Anterior cingulate cortex (tissue), 58 donors: ENCODE results near the gene LTK.

Experiments used
- DNase-seq, 58 donors: peaks; one replicate each; lab custom pipeline; 2025; lab: John Stamatoyannopoulos, UW

LTK gene

DNA sequence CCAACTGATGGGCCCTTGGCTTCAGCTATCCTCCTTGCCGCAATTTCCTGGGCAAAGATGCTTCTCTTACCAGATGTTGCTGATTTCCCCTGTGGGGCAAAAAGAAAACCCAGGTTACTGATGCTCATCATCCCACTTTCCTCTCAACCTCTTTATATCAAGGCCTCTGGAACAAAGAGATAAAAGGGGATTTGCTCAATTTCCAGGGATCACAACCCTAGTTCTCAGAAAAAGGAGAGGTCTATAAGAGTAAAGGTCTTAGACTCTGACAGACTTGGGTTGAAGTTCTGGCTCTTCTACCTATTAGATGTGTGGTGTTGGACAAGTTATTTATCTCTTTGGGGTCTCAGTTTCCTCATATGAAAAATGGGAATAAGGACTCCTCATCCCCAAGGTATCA is 21.9 kb upstream of the LTK start:
- no peak for DNase-seq

DNA sequence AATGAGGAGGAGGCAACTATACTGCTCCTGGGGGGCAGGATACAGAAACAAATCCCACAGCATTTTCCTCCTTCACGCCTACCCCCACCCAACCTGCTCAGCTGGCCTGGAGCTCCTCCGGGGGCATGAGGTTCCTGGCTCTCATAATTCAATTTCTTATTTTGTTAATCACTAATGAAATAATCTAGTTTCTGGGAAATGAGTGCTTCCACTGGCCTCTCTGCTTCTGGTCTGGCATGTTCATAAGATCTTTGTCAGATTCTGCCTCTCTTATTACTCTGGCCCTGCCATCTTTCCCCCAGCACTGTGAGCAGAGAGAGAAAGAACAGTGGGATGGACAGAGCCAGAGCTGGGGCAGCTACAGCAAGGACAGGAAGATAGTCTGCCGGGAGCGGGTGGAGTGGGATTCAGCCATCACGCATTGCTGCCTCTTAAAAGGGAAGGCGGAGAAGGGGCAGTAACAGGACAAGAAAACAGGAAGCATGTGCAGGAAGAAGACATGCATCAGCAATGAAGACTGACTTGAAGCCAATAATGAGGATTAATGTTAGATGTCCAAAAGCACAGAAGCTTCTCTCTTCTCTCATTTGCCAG is 16.8 kb upstream of the LTK start:
- DNase-seq: no peak

DNA sequence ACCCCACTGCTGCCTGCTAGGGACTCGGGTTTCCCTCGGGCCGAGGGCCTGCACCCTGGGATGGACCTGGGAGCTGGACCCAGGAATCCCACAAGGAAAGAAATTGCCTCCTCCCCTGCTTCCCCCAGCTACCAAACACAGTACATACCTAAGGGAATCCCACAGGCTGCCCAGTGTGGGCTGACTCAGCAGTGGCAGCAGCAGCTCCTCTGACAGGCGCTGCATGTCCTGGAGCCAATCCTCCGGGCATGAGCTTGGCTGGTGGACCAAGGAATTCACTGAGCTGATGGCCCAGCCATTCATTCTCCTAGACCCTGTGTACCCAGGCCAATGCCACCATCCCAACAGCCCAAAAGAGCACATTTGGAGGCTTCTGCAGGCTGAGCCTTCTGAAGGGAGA is 9.5 kb upstream of the LTK start:
- no peak for DNase-seq

DNA sequence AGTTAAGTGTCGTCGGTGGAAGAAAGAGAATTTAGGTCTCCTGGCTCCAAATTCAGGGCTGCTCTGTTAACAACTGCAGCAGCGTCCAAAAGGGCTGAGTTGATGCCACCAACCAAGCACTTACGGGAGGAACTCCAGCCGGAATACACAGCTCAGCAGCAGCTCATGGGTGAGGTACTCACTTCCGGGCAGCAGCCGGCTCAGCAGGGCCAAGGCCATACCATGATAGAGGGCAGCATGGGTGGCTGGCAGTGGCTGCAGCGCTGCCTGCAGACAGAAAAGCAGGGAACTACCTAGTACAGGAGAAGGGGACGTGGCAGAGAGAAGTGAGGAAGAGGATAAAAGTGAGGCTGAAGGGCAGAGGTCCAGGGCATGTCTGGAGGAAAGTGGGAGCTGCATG is 8.0 kb upstream of the LTK start:
- no peak for DNase-seq

DNA sequence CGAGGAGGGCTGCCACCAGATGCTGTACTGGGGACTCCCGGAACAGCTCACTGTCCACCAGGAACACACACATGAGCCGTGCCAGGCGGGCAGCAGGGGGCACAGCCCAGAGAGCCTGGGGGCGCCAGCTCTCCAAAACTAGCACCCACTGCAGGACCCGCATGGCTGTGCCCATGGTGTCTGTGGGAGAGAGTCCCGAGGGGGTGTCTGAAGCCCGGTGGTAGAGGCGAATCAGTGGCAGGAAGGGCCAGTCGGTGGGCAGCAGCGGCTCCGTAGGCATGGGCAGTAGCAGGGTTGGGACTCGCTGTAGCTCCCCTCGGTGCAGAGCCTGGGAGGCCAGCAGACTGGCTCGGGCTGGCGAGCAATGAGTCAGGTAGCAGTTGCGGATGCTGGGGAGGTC is 7.0 kb upstream of the LTK start:
- DNase-seq: no peak

DNA sequence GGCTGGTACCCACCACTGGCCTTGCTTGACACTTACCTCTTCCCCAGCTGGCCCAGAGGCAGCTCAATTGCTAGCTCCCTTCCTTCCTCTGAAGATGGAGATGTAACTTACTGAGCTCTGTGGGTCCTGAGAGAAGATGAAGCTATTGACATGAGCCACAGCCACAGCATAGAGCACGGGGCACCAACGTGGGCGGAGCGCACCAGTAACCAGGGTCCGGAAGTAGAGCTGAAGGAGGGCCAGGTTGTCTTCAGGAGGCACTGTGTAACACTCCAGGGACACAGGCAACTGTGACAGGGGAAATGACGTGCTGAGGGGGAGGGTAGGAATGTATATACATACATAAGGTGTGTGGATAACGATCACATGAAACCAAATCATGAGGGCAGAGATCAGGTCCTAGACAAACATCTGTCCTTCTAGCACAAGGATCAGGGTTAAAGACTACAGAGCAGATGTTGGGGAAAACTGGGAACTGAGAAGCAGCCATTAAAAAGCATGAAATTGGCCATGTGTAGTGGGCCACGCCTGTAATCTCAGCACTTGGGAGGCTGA is 4.3 kb upstream of the LTK start:
- DNase-seq: no peak

DNA sequence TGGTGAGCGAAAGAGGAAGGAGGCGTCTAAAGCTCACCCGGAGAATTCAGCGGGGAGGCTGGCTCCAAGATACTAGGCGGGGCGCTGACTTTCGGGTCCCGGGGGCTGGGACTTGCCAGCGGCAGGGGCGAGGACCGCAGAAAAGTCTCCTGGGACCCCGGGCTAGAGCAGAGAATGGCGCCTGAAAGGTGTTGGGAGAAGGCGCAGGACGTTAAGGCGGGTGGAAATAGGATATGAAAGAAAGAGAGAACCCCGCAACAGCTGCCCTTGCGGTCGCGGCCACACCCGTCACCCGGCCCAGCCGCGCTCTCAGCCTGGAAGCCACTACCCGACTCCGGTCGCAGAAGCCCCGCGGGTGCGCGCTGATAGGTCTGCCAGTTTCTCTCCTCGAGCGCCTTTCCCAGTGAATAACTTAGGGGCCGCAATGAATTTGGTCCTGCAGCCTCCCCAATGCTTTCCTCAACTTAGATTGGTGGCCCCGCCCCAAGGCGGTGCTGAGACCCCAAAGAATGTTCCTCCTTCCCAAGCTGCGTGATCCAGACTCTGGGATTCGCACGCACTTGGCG is 604 bp downstream of the LTK start:
- no peak for DNase-seq

DNA sequence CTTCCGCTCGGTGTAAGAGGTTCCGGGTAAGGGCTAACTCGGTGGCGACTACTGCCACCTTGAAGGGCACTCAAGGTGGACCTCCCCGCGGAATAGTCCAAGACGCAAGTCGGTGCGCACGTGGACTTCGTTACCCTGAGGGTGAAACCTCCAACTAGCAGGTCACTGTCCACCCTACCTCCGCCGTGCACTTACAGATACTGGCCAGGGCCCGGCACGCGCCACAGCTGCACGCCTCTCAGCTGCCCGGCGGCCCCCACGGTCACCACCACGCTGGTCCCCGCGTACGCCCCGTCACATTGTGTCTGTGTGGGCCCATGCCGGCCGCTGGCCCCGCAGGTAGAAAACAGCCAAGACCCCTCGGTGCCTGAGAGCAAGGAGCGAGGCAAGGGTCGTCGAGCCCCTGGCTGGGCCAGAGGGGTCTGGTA is 1.1 kb downstream of the LTK start:
- DNase-seq: no peak

DNA sequence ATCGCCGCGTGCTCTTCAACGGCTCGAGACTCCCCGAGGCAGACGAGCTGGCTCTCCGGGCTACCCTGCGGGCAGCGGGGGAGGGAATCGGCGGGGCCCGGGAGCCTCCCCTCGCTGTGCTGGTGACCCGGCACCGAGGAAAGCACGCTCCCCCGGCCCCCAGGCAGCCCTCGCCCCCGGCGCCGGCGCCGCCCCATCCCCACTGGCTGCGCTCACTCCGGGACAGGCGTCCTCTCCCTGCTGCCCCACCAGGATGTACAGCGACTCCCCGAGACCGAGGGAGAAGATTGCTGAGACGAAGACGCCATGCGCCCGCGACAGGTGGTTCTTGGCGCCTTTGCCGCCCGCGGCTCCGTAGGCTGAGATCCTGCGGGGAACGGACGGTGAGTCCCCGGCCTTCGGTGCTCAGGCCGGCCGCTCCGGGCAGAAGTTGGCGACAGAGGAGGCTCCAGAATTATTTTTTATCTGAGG is 1.7 kb downstream of the LTK start:
- DNase-seq: no peak

DNA sequence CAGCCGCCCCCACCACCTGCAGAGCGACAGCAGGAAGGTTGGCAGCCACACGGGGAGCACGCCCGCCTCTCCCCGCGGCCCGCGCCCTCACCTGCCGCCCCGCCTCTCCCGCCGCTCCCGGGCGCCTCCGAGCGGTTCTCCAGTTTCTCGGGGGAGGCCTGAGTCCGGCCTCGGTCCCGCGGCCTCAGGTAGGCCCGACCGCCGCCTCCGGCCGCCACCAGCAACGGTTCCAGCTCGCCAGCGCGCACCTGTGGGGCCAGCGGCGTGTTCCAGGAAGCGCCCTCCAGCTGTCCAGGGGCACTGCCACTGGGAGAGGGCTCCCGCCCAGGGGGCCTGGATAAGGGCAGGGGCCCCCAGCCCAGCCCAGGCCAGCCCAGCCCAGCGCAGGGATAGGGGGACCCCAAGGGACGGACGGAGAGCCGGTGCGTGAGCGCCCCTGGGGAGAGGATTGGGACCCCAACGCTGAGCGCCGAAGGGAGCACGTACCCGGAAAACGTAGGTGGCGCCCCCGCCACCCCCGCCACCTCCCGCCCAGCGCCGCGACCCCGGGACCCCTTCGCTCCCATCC is 2.2 kb downstream of the LTK start:
- DNase-seq: no peak

DNA sequence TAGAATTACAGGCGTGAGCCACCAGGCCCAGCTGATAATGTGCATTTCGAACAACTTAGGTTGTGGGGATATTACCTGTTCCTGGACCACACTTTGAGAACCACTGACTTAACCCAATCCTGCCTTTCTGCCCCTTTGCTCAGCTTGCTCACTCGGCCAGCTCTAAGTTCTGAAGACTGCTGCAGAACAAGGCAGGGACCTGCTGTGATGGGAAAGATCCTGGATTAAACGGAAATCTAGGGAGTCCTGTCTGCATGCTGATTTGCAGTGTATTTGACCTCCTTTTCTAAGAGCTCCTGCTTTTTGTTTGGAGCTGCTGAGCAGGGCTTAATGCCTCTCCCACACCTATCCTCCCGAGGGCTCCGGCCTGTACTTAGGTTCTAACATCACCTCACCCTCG is 2.9 kb downstream of the LTK start:
- DNase-seq: no peak

DNA sequence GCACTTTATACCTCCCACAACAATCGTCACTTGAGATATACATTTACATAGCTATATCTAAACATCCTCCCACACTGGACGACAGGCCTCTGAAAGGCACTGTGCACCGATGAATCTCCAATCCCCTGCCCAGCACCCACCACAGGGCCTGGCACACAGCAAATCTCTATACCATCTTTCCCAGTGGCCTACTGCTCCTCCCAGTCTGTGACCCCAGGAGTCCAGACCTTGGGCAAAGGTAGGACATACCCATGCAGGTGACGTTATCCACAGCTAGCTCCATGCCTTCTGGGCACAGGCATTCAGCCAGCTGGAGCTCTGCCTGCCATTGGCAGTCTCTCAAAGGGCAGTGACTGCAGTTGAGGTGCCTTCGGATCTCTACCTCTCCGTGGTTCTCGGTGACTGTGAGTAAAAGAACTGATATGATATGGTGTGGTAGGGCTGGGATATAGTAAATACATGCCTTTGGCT is 5.8 kb downstream of the LTK start:
- DNase-seq: peak in 7 of 58 donors; percentile 2 to 47 (median 32)

DNA sequence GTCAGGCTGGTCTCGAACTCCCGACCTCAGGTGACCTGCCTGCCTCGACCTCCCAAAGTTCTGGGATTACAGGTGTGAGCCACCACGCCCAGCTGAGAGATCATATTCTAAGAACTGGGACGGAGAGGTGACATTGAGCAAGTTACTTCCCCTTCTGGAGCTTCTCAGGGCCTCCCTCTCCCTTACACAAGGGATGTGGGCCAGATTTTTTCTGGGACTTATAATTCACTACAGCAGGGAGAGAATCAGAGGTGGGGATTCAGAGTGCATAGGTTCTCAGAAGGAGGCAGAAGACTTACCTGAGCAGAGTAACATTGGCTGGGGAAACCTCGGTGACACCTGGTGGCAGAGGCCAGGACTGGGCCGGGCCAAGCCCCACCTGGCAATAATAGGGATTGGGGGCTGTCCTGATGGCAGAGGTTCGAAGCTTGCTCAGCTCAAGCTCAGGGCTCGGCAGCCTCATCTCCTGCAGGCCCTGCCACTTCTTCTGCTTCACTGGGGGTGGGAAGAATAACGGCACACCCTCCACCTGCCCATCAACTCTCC is 6.8 kb downstream of the LTK start:
- DNase-seq: no peak

DNA sequence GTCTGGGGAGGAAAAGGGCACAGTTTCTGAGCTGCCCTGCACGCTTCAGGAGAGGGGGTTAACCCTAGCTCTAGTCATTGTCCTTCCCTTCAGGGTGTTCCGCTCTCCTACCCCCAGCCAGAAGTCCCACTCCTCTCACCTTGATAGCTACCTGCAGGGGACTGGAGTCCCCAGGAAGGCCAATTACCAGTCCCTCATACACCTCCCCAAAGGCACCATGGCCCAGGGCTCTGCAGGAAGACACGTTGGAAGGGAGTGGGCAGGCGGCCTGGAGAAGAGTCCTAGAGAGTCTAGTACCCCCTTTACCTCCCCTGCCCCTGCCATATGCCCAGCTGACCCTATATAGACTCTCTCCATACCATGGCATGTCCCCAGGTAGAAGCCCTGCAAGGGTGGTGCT is 7.9 kb downstream of the LTK start:
- DNase-seq: no peak

DNA sequence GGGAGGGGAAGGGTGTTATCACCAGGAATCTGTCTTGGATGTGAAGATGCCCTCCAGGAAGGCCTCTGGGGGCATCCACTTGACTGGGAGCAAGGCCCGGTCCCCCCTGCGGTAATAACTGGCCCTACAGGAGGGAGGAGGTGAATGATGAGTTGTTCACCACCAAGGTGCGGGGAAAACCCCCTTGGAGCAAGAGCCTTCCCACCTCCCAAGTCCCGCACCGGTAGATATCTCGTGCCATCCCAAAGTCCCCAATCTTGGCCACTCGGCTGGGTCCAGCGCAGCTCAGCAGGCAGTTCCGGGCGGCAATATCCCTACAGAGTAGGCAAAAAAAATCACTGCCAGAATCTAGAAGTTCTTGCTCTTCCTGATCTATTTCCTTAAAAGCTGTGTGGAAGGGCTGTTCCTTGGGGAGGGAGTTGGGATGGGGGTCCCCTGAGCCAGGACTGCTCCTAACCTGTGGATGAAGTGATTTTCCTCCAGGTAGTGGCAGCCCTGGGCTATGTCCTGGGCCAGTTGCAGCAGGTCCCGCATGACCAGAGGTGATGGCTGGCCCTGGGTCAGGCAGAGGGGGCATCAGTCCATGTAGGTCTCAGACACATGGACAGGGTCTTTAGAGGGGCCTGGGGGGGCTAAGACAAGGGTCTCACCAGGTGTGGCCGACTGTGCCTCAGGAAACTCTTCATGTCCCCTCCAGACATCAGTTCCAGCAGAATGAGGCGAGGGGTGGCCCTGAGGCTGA is 8.7 kb downstream of the LTK start:
- no peak for DNase-seq

DNA sequence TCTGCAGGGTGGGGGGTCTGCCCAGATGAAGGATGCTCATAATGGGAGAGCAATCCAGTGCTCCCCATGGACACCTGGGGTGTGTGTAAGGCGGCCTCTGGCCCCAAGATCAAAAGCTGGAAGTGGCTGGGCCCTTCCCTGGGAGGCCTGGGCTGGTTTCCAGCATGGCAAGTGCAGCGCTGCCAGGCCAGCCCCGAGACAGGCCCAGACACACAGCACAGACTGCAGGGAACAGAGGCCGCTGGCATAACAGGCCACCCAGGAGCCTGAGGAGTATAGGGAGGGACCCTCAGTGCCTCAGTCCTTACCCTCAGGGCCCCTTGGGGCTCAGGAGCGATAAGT is 10.0 kb downstream of the LTK start:
- peak in 5 of 58 donors; percentile 6 to 28 (median 12) for DNase-seq

DNA sequence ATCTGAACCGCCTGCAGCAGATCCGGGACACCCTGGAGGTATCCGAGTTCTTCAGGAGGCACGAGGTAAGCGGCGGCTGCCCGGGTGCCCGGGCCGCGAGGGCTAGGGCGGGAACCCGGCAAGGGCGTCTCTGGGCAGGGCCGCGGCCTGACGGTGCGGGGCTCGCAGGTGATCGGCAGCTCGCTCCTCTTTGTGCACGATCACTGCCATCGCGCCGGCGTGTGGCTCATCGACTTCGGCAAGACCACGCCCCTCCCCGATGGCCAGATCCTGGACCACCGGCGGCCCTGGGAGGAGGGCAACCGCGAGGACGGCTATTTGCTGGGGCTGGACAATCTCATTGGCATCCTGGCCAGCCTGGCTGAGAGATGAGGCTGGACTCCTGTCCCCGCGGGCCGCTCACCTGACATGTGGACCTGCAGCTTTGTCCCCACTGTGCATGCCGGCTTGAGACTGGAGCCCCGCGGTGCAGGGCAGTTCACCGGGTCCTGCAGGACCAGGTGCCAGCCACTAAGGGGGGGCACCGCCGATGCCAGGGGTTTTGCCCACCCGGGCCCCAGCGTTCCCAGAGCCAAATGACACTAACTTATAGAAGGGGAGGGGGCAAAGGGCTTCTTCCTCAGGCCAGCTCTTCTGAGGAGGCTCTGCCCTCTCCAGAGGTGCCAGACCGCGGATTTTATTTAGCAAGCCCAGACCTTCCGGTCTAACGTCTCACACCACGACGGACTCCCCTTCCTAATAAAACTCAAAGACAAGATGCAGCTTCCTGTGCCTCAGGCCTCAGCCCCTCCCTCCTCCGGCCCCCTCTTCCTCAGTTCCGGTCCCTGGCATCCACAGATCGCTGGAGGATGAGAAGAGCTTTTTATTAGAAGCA is 10.6 kb downstream of the LTK start:
- no peak for DNase-seq

DNA sequence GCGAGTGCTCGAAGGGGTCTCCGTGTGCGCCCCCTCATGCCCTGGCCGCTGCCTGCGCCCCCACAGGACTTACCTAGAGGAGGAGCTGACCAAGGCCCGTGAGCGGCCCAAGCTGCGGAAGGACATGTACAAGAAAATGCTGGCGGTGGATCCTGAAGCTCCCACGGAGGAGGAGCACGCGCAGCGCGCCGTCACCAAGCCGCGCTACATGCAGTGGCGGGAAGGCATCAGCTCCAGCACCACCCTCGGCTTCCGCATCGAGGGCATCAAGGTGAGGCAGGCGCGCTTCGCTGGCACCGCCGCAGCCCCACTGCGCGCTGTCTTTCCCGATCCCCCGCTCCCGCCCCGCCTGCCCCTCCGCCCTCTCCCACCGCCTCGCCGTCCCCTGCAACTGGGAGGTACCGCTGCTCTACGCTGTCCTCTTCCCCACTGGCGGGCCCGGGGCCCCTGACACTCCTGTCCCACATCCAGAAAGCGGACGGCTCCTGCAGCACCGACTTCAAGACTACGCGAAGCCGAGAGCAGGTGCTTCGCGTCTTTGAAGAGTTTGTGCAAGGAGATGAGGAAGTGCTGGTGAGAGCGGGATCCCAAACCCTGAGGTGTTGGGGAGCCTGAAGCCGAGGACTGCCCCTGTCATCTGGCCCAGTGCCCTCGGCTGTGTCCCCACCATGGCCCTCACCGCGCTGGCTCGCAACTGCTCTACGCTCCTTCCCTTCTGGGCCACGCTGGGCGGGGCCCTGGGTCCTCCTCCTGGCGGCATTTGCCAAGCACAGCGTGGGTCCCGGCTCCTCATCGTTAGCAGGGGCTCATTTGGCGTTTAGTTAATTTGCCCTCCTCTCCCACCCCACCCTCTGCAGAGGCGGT is 11.5 kb downstream of the LTK start:
- no peak for DNase-seq
